OCI-LY7 (cell line): ENCODE measurements around the gene CRABP2. TPM values are rescaled to one million over a fixed set of nuclear protein-coding genes. Genes with fewer than 3 reads are reported as not detected.
A peak's percentile ranks its signal among the peaks of the same experiment; 100 is the strongest.

Experiments
- BruUV-seq: library from RNA; stranded (reverse); fragments of 400-500 nt; replicated peaks from 2 replicates; lab custom pipeline; 2021; lab: Mats Ljungman, UMichigan
- CTCF ChIA-PET: fragments of 300-600 bp; sonication (Branson Sonifier 250); formaldehyde crosslinking; loops from one replicate; lab custom pipeline; 2022; ENCODE audit warnings: antibody characterized with exemption; ENCODE audit not compliant: unreplicated experiment; lab: Charles Lee
- POLR2A ChIA-PET: fragments of 300-600 bp; sonication (Branson Sonifier 250); formaldehyde crosslinking; loops from one replicate; lab custom pipeline; 2022; ENCODE audit warnings: antibody characterized with exemption; lab: Charles Lee
- DNase-seq: peaks from one replicate; pipeline ENCODE4 v3.0.0-alpha.2; 2015; ENCODE audit warnings: low spot score
- H2AFZ ChIP-seq: fragments of 200-600 bp; sonication (generic), shearing (Covaris generic); 2 replicates; pipeline ENCODE4 v1.6.1; 2014; ENCODE audit warnings: mild to moderate bottlenecking, antibody characterized with exemption, low read length, moderate library complexity
- H3K27ac ChIP-seq: fragments of 200-600 bp; sonication (generic); 2 replicates; pipeline ENCODE4 v1.5.1; 2014; ENCODE audit warnings: mixed run types, low read depth, mild to moderate bottlenecking, moderate library complexity, low read length, inconsistent platforms; ENCODE audit not compliant: poor library complexity, severe bottlenecking
- H3K36me3 ChIP-seq: fragments of 200-600 bp; sonication (generic); 2 replicates; pipeline ENCODE4 v1.6.1; 2014; ENCODE audit warnings: mild to moderate bottlenecking, antibody characterized with exemption, low read length, moderate library complexity, mixed read lengths; ENCODE audit not compliant: insufficient read depth
- H3K4me1 ChIP-seq: fragments of 200-600 bp; sonication (generic); 2 replicates; pipeline ENCODE4 v1.5.1; 2014; ENCODE audit warnings: mild to moderate bottlenecking, low read length; ENCODE audit not compliant: insufficient read depth, poor library complexity, severe bottlenecking
- H3K4me2 ChIP-seq: fragments of 200-600 bp; sonication (generic); 2 replicates; pipeline ENCODE4 v1.6.1; 2014; ENCODE audit warnings: mild to moderate bottlenecking, low read length
- H3K4me3 ChIP-seq: fragments of 200-600 bp; sonication (generic); 2 replicates; pipeline ENCODE4 v1.5.1; 2014; ENCODE audit warnings: mild to moderate bottlenecking, low read depth, low read length; ENCODE audit not compliant: poor library complexity, severe bottlenecking
- H3K79me2 ChIP-seq: fragments of 200-600 bp; sonication (generic); 2 replicates; pipeline ENCODE4 v1.6.1; 2016; ENCODE audit warnings: low read depth, mild to moderate bottlenecking, low read length, moderate library complexity, mixed read lengths; ENCODE audit not compliant: insufficient read depth
- H3K9me2 ChIP-seq: fragments of 200-600 bp; sonication (generic); 2 replicates; pipeline ENCODE4 v1.6.1; 2016; ENCODE audit warnings: mild to moderate bottlenecking, low read length, mixed read lengths; ENCODE audit not compliant: insufficient read depth
- H3K9me3 ChIP-seq: fragments of 200-600 bp; sonication (generic); 2 replicates; pipeline ENCODE4 v1.6.1; 2014; ENCODE audit warnings: mild to moderate bottlenecking, mixed run types, low read length, mixed read lengths
- H4K20me1 ChIP-seq: fragments of 200-600 bp; sonication (generic); 2 replicates; pipeline ENCODE4 v1.6.1; 2014; ENCODE audit warnings: mild to moderate bottlenecking, antibody characterized with exemption, low read length, moderate library complexity, mixed read lengths; ENCODE audit not compliant: insufficient read depth
- EZH2phosphoT487 ChIP-seq: fragments of 200-600 bp; sonication (generic); IDR thresholded peaks from 2 replicates; pipeline ENCODE4 v1.6.1; 2018; ENCODE audit warnings: low read depth, borderline replicate concordance, mild to moderate bottlenecking, mixed run types, antibody characterized with exemption, low read length, moderate library complexity, mixed read lengths
- intact Hi-C: fragments of 100-400 bp; cut with micrococcal nuclease; formaldehyde crosslinking; loops from one replicate; pipeline ENCODE4 v1.10.0; 2022; ENCODE audit not compliant: unreplicated experiment
- total RNA-seq, 2 experiments: library from RNA; depleted of rRNA in 1 of 2; stranded (reverse); fragments of >200 nt in 1 of 2; shearing (Covaris generic) in 1 of 2; gene quantifications; 2 replicates each; pipeline ENCODE4 v1.2.3, GENCODE V29; 2014 to 2022
- TF ChIP-seq, protein P1 (sequence below): fragments of 200-600 bp; sonication (generic); conservative IDR thresholded peaks from 2 replicates; pipeline ENCODE4 v1.5.1; 2014; ENCODE audit warnings: mild to moderate bottlenecking, antibody characterized with exemption, low read length, moderate library complexity, mixed read lengths

The CRABP2 gene
- total RNA-seq, 2 experiments from 2014 or later, result 2.1 to 2.8 TPM

GRCh38 chr1:156693848-156694689 is 11.3 kb downstream of the CRABP2 start:
- Histone ChIP-seq H3K9me3 (no peaks in the 10 kb centered on the region), H2AFZ (no peak overlapping the region), H3K4me1 (peaks cover 16% of the 10 kb centered on the region), H3K27ac (no peak overlapping the region), H3K9me2 (no peaks in the 10 kb centered on the region), H4K20me1 (no peaks in the 10 kb centered on the region), H3K4me3 (no peak overlapping the region), H3K36me3 (no peaks in the 10 kb centered on the region), H3K79me2 (no peaks in the 10 kb centered on the region), H3K4me2 (no peak overlapping the region)
- intact Hi-C loops, result no loop called here
- TF ChIP-seq EZH2phosphoT487, result no peak
- TF ChIP-seq, protein P1, sequence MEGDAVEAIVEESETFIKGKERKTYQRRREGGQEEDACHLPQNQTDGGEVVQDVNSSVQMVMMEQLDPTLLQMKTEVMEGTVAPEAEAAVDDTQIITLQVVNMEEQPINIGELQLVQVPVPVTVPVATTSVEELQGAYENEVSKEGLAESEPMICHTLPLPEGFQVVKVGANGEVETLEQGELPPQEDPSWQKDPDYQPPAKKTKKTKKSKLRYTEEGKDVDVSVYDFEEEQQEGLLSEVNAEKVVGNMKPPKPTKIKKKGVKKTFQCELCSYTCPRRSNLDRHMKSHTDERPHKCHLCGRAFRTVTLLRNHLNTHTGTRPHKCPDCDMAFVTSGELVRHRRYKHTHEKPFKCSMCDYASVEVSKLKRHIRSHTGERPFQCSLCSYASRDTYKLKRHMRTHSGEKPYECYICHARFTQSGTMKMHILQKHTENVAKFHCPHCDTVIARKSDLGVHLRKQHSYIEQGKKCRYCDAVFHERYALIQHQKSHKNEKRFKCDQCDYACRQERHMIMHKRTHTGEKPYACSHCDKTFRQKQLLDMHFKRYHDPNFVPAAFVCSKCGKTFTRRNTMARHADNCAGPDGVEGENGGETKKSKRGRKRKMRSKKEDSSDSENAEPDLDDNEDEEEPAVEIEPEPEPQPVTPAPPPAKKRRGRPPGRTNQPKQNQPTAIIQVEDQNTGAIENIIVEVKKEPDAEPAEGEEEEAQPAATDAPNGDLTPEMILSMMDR, result no peak
- ChIA-PET POLR2A (no interaction called here), CTCF (no interaction called here)
- DNase-seq, result no peak
- BruUV-seq, result no TSS peak

DNA sequence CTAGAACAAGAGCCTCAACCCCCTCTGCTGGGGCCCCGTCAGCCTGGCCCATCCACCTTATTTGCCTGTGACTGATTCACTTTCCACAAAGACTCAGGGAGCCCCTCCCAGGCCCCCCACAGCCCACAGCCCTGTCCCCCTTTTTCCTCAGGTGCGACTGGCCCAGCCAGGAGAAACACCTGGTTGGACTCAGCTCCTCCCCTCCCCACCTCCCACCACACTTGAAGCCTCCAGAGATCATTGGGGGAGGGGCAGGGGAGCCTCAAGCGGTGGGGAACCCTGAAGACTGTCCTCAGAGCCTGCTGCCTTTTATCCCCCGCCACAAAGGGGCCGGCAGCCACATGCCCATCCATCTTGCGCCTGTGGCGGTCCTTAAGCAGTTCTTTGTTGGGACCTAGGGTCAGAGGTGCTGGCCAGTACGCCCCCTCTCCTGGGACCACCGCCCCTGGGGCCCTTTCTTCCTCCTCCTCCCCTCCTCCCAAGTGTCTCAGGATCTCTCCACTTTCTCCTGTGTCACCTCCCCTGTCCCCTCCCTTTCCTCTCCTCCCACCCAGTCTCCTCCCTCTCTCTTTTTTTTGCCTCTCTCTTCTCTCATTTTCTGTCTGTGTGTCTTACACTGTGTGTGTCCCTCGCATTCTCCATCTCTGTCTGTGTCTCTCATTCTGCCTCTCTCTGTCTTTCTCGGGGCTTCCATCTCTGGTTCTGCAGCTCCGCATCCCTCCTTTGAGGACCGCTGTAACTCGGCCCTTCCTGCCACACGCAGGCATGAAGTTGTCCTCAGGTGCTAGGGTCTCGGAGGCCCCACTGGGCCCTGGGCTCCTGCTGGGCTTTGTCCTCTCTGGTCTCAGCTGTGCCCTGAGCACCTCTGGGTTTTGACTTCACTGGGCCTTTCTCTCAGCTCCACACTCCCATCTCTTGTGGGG is 12.2 kb downstream of the CRABP2 start:
- no peak overlapping the region for H2AFZ ChIP-seq
- no peak overlapping the region for H3K27ac ChIP-seq
- DNase-seq, result peak; percentile 55
- POLR2A ChIA-PET, result interaction anchor here (0.6 kb wide), 1 partner anchor 386 kb away, joined by 3 read pairs; no protein-coding TSS in a partner anchor
- H3K79me2 ChIP-seq, result no peaks in the 10 kb centered on the region
- no peaks in the 10 kb centered on the region for H4K20me1 ChIP-seq
- peak overlapping the region; percentile 31 for H3K4me2 ChIP-seq
- BruUV-seq, result no TSS peak
- H3K4me3 ChIP-seq, result no peak overlapping the region
- no peaks in the 10 kb centered on the region for H3K36me3 ChIP-seq
- no peaks in the 10 kb centered on the region for H3K9me3 ChIP-seq
- H3K4me1 ChIP-seq, result peaks cover 17% of the 10 kb centered on the region
- no peaks in the 10 kb centered on the region for H3K9me2 ChIP-seq
- CTCF ChIA-PET, result no interaction called here
- TF ChIP-seq, protein P1, result no peak
- no peak for TF ChIP-seq EZH2phosphoT487
- intact Hi-C loops, result no loop called here
